GM18868 (cell line): ENCODE data around the gene RNF207.

ENCODE experiments used
- ATAC-seq: cut with Tn5 transposase; IDR thresholded peaks from one replicate; pipeline ENCODE4 v1.9.1; 2021; ENCODE audit warnings: mild to moderate bottlenecking, moderate library complexity; ENCODE audit not compliant: unreplicated experiment

The RNF207 gene

DNA sequence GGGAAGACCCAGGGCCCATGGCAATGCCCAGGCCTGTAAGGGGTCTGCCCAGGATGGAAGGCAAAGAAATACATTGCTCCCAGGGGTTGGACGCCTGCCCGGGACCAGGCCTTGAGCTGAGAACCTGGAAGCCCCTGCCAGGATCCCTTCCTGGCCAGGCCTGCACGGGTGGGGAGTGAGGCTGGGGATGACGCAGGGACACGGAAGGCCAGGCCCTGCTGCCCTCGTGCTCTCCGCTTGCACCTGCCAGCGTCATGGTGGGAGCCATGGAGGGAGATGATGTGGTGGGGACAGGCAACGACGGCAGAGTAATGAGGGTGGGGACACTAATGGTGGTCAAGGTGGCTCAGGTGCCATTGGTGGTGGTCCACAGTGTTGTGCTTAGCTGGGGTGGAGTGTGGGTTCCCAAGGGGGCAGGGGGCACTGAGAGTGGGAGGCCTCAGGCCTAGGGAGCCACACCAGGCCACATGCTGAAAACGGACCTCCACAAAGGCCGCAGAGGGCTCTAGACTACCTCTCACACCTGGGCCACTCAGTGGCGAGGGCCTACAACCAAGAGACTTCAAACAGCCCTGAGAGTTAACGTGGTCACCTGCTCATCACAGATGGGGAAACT, 42.4 kb downstream of the RNF207 start:
- ATAC-seq, result no peak

DNA sequence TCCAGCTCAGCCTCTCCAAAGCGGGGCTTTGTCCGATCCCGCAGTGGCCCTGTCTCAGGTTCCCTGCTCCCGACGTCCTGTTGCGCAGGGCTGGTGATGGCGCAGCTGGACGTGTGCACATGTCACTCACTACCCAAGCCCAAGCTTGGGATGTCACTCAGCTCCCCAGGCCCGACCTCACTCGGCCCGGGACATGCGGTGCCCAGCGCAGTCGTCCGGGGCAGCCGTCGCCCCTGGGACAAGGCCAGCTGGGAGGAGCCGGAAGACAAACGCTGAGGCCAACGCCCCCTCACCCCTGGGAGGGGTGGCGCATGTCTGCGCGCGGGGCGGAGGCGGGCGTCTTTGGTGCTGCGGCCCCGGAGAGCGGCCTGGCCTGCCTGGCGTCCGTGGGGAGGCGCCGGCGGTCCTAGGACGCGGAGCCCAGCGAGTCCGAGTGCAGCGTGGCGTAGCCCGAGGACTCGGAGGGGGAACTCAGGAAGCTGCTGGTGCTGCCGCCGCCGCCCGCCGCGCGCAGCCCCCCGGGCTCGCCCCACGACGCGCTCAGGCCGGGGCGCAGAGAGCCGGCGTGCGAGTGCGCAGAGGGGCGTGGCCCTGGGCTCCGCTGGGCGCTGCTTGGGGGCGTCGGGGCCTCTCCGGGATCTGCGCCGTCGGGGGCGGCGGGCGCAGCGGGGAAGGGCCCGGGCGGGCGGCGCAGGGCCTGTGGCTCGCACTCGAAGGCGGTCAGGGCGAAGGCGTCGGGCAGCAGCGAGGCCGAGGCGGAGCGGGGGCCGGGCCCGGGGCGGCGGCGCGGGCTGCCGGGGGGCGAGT, 43.2 kb downstream of the RNF207 start:
- no peak for ATAC-seq

DNA sequence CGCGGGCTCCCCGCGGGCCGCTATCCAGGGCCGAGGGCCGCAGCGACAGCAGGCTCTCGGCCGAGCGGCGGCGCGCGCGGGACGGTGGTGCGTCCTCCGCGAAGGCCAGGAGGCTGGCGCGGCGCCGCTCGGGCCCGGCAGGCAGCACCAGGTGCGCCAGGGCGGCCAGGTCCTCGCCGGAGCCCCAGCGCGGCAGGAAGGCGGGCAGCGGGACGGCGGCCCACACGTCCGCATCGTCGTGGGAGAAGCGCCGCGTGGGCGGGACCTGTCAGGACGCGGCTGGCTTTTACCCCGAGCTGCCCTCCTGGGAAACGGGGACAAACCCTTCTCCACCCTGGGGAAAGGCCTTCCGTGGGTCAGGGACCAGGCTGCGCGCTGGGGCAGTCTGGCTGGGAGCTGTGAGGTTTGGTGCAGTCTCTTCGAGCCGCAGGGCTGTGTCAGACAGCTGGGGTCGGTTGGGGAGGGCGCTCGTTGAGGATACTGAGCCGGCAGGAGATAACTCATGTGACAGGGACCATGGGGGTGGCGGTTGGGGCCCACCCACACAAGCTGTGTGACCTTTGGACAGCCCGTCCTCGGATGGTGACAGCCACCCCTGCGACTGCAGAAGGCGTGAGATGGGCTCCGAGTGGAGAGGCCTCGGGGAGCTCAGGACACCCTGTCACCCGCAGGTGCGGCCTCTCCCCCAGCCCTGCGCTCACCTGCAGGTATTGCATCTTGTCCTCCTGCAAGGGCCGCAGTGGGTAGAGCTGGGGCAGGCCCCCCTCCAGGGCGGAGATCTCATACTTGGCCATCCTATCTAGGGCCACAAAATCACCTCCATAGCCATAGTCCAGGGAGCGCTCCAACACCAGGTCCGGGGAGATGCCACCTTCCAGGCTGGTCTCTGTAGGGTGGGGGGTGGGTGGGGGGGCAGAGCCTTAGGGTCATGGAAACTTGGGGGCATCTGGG, 44.1 kb downstream of the RNF207 start:
- ATAC-seq, result no peak

DNA sequence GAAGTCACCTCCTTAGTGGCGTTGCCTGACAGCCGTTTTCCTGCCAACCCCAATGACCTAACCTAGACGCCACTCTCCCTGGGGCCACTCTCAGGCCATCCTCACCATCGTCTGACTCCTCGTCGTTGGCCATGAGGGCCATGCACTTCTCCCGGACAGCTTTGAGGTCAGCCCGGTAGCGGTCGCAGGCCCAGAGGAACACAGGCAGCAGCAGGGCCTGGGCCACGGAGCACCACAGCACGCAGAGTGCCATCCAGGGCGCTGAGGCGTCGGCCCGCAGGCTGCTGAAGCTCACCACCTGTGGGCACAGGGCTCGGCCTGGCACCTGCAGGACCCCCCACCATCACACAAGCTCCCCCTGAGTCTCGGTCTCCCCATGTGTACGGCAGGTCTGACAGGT, 45.3 kb downstream of the RNF207 start:
- ATAC-seq, result no peak

DNA sequence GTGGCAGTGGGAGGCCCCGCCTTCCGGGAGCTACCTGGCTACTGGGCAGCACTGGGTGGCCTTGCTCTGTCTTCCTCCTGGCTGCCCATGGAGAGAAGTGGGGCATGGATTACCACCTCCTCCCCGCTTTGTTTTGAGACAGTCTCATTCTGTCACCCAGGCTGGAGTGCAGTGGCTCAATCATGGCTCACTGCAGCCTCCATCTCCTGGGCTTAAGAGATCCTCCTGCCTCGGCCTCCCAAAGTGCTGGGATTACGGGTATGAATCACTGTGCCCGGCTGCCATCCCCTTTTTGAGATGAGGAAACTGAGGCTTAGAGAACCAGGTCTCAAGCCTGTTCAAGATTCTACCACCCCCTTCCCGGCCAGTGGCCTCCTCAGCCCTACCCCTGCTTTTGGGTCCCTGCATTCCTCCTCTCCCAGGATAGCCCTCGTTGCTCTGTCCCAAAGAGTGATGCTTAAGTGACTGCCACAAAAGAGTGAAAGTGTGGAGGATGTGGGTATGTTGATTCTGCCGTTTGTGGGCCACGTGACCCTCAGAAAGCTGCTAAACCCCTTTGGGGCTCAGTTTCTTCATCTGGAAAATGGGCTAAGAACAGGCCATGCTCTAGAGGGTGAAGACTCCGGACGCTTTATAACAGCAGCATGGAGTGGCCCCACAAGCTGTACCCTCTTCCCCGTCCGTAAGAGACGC, 45.9 kb downstream of the RNF207 start:
- ATAC-seq, result no peak

DNA sequence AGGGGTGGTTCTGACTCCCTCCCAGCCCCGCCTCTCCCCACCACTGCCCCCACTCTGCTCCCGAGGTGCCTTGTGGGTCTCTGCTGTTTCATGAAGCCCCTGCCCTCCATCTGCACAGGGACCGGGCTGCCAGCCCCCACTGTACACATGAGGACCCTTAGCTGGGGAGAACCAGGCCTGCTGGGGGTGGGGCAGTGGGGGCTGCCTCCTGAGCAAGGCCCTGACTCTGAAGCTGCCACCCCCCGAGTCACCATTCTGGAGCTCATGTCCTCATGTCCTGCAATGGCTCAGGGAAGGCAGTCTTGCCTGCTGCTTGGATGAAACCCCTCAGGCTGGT, 46.4 kb downstream of the RNF207 start:
- ATAC-seq, result no peak

DNA sequence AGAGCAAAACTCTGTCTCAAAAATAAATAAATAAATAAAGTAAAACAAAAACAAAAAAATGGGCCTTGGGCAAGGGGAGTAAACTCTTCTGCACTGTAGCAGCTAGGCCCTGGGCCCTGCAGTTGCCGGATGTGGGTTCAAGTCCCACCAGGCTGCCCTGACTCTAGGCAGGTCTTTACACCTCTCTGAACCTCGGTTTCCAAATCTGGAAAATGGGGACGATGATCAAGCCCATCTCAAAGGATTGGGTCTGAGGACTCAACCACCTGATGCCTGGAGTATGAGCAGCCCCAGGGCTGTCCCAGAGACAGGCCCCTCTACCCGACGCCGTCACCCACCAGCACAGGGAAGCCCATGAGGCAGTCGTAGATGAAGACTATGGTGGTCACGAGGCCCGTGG, 47.5 kb downstream of the RNF207 start:
- no peak for ATAC-seq

DNA sequence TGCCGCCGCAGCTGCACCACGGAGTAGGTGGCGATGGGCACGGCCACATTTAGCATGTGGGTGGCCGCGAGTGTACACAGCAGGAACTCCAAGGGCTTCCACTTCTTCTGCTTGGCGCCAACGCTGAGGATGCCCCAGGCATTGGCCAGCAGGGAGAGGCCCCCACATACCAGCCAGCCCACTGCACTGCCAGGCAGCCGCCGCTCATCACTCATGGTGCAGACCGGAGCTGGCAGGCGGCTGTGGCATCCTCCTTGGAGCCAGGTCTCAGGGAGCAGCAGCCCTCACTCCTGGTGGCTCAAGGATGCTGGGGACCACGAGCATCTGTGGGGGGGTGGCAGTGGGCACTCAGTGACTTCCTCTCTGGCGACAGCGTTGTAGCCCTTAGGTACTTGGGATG, 48.8 kb downstream of the RNF207 start:
- no peak for ATAC-seq

DNA sequence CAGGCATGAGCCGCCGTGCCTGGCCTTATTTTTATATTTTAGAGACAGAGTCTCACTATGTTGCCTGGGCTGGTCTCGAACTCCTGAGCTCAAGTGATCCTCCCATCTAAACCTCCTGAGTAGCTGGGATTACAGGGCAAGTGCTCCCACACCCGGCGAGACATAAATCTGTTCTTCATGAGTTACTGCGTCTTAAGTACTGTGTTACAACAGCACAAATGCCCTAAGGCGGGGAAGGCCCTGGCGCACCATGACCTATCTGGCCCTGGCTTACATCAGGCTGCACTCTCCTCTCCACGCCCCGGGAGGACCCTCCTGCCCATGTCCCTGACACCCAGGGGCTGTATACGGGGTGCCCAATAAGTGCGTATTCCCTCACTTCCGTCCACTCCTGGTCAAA, 50.7 kb downstream of the RNF207 start:
- no peak for ATAC-seq

DNA sequence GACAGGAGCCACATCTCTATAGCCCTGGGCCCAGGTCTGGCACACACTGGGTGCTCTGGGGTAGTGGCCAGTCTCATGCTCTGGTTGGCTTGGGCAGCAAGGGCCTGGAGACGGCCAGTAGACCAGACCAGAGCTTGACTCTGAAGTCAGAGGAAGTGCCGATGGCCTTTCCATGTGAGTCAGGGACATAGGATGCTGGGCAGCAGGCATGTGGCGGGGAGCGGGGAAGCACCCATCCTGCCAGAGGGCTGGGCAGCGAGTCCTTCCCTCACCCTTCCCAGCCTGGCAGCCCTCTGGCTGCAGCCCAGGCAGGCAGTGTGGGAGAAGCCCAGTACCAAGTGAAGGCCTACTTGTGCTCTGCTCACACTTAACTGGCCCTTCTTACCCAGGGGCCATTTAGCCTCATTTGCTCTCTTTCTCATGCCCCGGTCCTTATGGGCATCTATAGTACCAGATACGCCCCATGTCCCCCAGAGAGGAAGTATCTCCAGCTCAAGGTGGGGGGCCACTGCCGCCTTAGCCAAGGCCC, 51.7 kb downstream of the RNF207 start:
- ATAC-seq, result no peak

DNA sequence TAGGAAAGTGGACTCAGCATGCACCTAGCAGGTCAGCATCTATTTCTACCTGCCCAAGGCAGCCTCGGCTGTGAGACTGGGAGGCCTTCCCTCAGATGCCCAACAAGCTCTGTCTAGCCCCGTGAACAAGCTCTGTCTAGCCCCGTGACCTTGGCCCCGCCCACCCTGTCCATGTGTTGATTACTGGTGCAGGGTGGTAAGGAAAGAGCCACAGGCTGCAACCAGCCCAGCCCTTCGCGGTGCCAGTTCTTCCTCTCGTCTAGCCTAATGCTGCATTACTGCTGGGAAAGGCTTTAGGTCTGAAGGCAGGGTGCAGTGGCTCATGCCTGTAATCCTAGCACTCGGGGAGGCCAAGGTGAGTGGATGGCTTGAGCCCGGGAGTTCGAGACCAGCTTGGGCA, 52.8 kb downstream of the RNF207 start:
- no peak for ATAC-seq

DNA sequence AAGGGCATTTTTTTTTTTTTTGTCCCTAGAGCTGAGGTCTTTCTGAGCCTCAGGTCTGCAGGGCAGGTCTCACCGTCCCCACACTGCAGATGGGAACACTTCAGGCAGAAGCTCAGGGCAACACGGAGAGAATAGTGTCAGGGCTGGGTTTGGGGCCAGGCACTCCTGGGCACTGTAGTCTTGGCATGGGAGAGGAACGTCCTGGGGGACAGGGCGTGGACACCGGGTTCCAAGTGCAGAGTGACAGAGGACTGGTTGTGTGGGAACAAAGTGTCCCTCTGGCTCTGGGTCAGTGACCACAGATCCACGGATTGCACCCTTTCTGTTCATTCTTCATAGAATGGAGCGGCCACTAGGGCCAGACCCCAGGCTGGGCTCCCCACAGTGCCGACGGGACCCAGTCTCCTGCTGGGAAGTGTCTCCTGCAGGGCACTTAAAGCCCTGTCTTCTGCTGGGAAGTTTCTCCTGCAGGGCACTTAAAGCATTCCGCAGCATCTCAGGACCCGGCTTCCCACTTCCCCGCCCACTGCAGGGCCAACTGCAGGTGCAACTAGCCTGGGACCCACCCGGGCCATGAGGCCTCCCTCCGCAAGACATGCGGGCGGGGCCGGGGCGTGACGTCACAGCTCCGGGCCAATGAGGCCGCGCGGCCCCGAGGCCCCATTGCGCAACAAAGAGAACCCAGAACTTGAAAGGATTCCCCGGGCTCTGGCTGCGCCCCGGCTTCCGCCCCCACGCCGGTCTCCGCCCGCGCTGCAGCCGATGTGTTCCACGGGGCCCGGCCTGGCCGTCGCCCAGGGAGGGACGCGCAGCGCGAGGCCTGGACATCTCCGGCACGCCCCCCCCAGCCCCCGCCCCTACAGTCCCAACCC, 53.8 kb downstream of the RNF207 start:
- ATAC-seq, result peak; percentile 46

DNA sequence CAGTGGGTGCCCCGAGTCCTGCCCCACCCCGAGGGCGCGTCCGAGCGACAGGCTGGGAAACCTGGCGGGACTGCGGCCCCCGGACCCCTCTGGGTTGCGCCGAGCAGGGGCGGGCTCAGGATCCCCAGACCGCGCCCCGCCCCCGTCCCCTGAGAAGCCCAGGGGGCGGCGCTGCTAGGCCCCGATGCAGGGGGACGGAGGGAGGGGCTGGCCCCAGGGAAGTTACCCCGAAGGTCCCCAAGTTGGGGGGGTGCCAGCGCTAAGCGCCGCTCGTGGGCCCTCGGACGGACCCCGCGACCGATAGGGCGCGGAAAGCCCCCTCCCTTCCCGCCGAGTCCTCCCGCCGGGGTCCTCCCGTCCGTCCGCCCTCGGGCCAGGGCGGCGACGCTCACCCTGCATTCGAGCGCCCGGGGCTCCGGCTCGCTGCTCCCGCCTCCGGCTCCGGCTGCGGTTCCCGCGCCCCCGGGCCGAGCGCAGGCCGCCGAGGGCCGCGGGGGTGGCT, 54.6 kb downstream of the RNF207 start:
- ATAC-seq, result peak; percentile 36

DNA sequence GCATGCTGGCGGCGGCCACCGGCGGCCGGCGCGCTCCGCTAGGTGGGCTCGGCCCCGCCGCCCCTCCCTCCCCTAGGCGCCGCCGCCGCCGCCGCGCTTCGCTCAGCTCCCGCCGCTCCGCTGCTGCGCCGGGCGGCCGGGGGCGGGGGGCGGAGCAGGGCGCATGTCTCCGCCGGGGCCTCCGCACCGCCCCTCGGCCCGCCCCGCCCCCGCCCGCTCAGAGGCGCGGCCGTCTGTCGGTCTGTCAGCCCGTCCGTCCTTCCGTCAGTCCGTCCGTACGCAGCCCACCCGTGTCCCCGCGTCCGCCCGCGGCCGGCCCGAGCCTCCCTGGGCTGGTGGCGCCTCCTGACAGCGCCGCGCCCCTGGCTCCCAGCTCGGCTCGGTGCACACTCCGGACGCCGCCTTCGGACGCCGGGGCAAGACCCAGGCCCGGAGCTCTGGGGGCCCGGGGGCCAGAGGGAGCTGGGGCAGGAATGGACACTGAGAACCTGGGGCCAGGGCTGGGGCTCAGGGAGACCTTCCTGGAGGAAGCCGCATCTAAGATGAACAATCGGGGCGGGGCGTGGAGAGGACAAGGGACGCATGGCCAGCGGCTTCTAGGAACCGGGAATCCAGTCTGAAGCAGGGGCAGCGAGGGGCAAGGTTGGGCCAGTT, 55.2 kb downstream of the RNF207 start, which contains the start of gene GPR153:
GPR153 (minus strand) TSS at position 138 of the 654 bp plus-strand sequence. CDS start 6,193 bp downstream, outside the sequence.
- peak; percentile 62 for ATAC-seq

DNA sequence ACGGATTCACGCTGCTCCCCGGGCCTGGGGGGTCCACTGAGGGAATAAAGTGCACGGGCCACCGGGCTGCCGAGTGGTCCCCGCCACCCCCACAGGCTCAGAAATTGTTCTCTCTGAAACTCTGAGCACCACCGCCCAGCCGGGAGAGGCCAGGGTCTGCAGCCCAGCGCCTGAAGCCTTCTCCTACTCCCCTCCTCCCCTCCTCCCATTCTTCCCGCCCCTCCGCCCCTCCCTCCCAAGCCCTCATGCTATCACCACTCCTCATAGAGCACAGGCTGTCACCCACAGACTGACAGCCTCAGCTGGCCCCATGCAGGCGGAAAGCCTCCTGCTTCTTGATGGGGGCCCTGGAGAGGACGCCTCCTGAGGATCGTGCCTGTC, 55.7 kb downstream of the RNF207 start:
- ATAC-seq, result no peak

DNA sequence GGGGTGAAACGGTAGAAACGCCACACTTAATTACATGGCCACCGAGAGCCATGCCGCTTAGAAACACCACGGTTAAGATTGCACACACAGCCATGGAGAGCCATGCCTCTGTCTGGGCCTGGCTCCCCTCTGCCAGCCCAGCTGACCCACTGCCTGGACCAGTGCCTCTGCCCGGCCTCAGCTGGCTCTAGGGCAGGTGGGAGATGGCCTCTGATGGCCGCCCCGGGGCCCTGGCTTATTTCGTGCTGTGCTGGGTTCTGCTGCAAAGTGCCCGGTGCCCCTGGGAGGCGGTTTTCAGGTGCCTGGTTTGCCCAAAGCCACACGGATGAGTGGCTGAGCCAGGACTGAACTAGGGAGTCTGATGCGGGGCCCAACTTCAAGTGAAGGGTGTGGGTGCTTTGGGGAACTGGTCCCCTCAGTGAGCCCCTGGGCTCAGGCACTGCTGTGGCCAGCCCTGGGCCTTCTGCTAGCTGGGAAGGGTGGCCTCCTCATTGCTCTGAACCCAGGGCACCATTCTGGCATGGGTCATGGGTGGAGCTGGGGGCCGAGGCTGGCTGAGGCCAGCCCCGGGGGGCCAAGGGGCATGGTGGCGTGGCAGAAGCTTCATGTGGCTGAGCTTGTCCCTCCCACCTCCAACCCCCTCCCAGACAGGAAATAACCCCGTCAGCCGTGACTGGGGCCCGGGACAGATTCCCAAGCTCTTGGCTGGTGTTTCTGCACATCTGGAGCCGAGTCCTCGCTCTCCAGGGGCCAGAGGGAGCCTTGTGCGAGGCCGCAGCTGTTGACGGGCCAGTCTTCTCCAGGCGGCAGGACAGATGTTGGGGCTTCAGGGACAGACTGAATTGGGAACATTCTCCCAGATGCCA, 56.9 kb downstream of the RNF207 start:
- ATAC-seq, result no peak

DNA sequence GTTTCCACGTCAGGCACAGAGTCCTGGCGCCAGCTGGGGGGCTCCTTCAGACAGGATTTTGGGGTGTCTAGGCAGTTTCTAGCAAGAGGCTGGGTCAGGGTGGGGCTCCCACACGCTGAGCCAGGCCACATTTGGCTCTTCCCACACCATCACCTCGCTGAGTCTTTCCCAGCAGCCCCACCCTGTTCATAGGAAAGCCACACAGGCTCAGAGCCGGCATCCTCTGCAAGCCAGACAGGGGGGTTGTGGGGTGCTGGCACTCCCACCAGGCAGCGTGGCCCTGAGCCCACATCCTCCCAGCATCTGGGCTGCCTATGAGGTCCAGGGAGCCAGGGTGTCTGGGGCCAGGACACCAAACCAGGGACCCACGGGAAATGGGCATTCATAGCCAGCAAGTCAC, 57.8 kb downstream of the RNF207 start:
- no peak for ATAC-seq

DNA sequence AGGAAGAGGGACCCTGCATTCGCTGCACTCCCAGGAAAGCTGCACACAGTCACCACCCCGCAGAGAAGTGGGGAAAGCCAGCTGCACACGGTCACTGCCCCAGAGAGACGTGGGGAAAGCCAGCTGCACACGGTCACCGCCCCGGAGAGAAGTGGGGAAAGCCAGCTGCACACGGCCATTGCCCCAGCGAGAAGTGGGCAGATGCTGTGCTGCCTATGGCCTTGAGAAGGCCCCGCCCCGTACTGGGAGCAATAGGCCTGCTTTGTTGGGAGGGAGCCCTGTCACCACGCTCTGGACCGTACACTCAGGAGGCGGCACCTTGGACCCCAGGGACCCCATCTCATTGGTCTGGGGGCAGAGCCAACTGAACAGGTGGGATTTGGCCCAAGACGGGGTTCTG, 59.2 kb downstream of the RNF207 start:
- no peak for ATAC-seq
